Breast epithelium (tissue), 3 donors: ENCODE measurements around the gene HYLS1.

ENCODE experiments used
- CTCF ChIP-seq, 3 donors: fragments of 450-650 bp; IDR thresholded peaks; one replicate each; pipeline ENCODE4 v1.5.1; 2016 to 2017; ENCODE audit warnings: antibody characterized with exemption in 3 of 3, mild to moderate bottlenecking in 3 of 3, moderate library complexity in 3 of 3
- POLR2A ChIP-seq: fragments of 450-650 bp; IDR thresholded peaks from one replicate; pipeline ENCODE4 v1.6.1; 2016; ENCODE audit warnings: antibody characterized with exemption, mild to moderate bottlenecking, moderate library complexity
- POLR2AphosphoS5 ChIP-seq, 3 donors: sonication (generic); formaldehyde crosslinking; IDR thresholded peaks; one replicate each; pipeline ENCODE4 v1.6.1; 2017; ENCODE audit warnings: antibody characterized with exemption in 3 of 3

GRCh38 chr11:125930076-125930450 is 42.6 kb downstream of the HYLS1 start:
- TF ChIP-seq CTCF (IDR thresholded peaks at IDR 0.05) (no peak), POLR2AphosphoS5 (IDR thresholded peaks at IDR 0.05) (no peak), POLR2A (no peak)
